Measurements from ENCODE around the gene DMBX1. TPM values are rescaled to one million over a fixed set of nuclear protein-coding genes. Genes with fewer than 3 reads are reported as not detected.
A peak's percentile ranks its signal among the peaks of the same experiment; 100 is the strongest.

Gene DMBX1
- total RNA-seq, 1 donor from 2014 or later: not detected

GRCh38 chr1:46493316-46494032 is 3.8 kb downstream of the DMBX1 start:
- no peak for ATAC-seq (ENCODE audit: poor library complexity)
- intact Hi-C loops (cut with DNase I): no loop called here
- no peak for DNase-seq

GRCh38 chr1:46494910-46495309 is 5.3 kb downstream of the DMBX1 start:
- intact Hi-C loops (cut with DNase I): no loop called here
- ATAC-seq (ENCODE audit: poor library complexity): no peak
- no peak for DNase-seq

- DNase-seq (no peak), ATAC-seq (ENCODE audit: poor library complexity) (no peak)
- intact Hi-C loops (cut with DNase I): no loop called here
Observed at GRCh38 chr1:46495778-46496177, 6.1 kb downstream of the DMBX1 start.

GRCh38 chr1:46496505-46496904 is 6.9 kb downstream of the DMBX1 start:
- intact Hi-C loops (cut with DNase I): no loop called here
- ATAC-seq (ENCODE audit: poor library complexity) (no peak), DNase-seq (no peak)

- DNase-seq: no peak
- intact Hi-C loops (cut with DNase I): no loop called here
- no peak for ATAC-seq (ENCODE audit: poor library complexity)
Observed at GRCh38 chr1:46497020-46497419, 7.4 kb downstream of the DMBX1 start.

GRCh38 chr1:46497665-46498064 is 8.0 kb downstream of the DMBX1 start:
- ATAC-seq (ENCODE audit: poor library complexity): no peak
- intact Hi-C loops (cut with DNase I): no loop called here
- peak; percentile 29 for DNase-seq

- ATAC-seq (ENCODE audit: poor library complexity) (no peak), DNase-seq (no peak)
- intact Hi-C loops (cut with DNase I): no loop called here
Observed at GRCh38 chr1:46501528-46501927, 11.9 kb downstream of the DMBX1 start.

GRCh38 chr1:46503421-46503820 is 13.8 kb downstream of the DMBX1 start:
- no peak for ATAC-seq (ENCODE audit: poor library complexity)
- intact Hi-C loops (cut with DNase I): no loop called here
- peak; percentile 1 for DNase-seq

- ATAC-seq (ENCODE audit: poor library complexity): no peak
- intact Hi-C loops (cut with DNase I): no loop called here
- DNase-seq: no peak
Observed at GRCh38 chr1:46506470-46507219, 17.0 kb downstream of the DMBX1 start.

GRCh38 chr1:46508757-46509156 is 19.1 kb downstream of the DMBX1 start:
- ATAC-seq (ENCODE audit: poor library complexity) (no peak), DNase-seq (no peak)
- intact Hi-C loops (cut with DNase I): no loop called here

GRCh38 chr1:46510341-46510997 is 20.8 kb downstream of the DMBX1 start:
- intact Hi-C loops (cut with DNase I): no loop called here

GRCh38 chr1:46510998-46511365 is 21.3 kb downstream of the DMBX1 start:
- ATAC-seq (ENCODE audit: poor library complexity) (no peak), DNase-seq (no peak)
- intact Hi-C loops (cut with DNase I): no loop called here

More at GRCh38 chr1:46510341-46510997, 20.8 kb downstream of the DMBX1 start:
- no peak for DNase-seq
- no peak for ATAC-seq (ENCODE audit: poor library complexity)

GRCh38 chr1:46512135-46512791 is 22.6 kb downstream of the DMBX1 start:
- ATAC-seq (ENCODE audit: poor library complexity): no peak
- intact Hi-C loops (cut with DNase I): no loop called here
- DNase-seq: no peak

- intact Hi-C loops (cut with DNase I): no loop called here
- ATAC-seq (ENCODE audit: poor library complexity) (no peak), DNase-seq (no peak)
Observed at GRCh38 chr1:46512792-46513190, 23.2 kb downstream of the DMBX1 start.

GRCh38 chr1:46513536-46513935 is 23.9 kb downstream of the DMBX1 start:
- intact Hi-C loops (cut with DNase I): no loop called here
- no peak for DNase-seq
- no peak for ATAC-seq (ENCODE audit: poor library complexity)

- DNase-seq: no peak
- intact Hi-C loops (cut with DNase I): no loop called here
- no peak for ATAC-seq (ENCODE audit: poor library complexity)
Observed at GRCh38 chr1:46515576-46515975, 25.9 kb downstream of the DMBX1 start.

- DNase-seq (no peak), ATAC-seq (ENCODE audit: poor library complexity) (no peak)
- intact Hi-C loops (cut with DNase I): no loop called here
Observed at GRCh38 chr1:46516200-46516950, 26.7 kb downstream of the DMBX1 start.

- ATAC-seq (ENCODE audit: poor library complexity) (peak; percentile 15), DNase-seq (no peak)
- intact Hi-C loops (cut with DNase I): no loop called here
Observed at GRCh38 chr1:46517010-46517600, 27.5 kb downstream of the DMBX1 start.

Data from Right ventricle myocardium superior (tissue), 1 donor.